ENCODE measurements around the gene NFASC.

The NFASC gene

GRCh38 chr1:204945565-204945977 is 74.9 kb downstream of the NFASC start:
- peak; percentile 18 for DNase-seq (ENCODE audit: low read depth)
- TF ChIP-seq, protein P1, sequence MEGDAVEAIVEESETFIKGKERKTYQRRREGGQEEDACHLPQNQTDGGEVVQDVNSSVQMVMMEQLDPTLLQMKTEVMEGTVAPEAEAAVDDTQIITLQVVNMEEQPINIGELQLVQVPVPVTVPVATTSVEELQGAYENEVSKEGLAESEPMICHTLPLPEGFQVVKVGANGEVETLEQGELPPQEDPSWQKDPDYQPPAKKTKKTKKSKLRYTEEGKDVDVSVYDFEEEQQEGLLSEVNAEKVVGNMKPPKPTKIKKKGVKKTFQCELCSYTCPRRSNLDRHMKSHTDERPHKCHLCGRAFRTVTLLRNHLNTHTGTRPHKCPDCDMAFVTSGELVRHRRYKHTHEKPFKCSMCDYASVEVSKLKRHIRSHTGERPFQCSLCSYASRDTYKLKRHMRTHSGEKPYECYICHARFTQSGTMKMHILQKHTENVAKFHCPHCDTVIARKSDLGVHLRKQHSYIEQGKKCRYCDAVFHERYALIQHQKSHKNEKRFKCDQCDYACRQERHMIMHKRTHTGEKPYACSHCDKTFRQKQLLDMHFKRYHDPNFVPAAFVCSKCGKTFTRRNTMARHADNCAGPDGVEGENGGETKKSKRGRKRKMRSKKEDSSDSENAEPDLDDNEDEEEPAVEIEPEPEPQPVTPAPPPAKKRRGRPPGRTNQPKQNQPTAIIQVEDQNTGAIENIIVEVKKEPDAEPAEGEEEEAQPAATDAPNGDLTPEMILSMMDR (IDR thresholded peaks at IDR 0.05; ENCODE audit: insufficient read depth, low read depth, low read length, missing control alignments), result no peak
- no peak overlapping the region for H3K4me3 ChIP-seq (ENCODE audit: low read length)

DNA sequence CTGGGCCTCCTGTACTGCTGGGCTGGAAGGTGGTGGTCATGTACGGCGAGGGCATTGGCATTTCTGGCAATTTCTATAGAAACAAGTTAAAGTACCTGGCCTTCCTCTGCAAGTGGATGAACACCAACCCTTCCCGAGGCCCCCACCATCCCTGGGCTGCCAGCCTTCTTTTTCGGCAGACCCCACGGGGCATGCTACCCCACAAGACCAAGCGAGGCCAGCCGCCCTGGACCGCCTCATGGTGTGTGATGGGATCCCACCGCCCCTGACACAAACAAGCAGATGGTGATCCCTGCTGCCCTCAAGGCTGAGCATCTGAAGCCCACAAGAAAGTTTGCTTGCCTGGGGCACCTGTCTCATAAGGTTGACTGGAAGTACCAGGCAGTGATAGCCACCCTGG is 76.0 kb downstream of the NFASC start:
- DNase-seq (ENCODE audit: low read depth), result no peak
- no peak overlapping the region for H3K4me3 ChIP-seq (ENCODE audit: low read length)
- TF ChIP-seq, protein P1 (IDR thresholded peaks at IDR 0.05; ENCODE audit: insufficient read depth, low read depth, low read length, missing control alignments), result no peak

GRCh38 chr1:204947338-204947737 is 76.7 kb downstream of the NFASC start:
- no peak overlapping the region for H3K4me3 ChIP-seq (ENCODE audit: low read length)
- TF ChIP-seq, protein P1 (IDR thresholded peaks at IDR 0.05; ENCODE audit: insufficient read depth, low read depth, low read length, missing control alignments), result no peak
- DNase-seq (ENCODE audit: low read depth), result no peak

- no peak for DNase-seq (ENCODE audit: low read depth)
- TF ChIP-seq, protein P1 (IDR thresholded peaks at IDR 0.05; ENCODE audit: insufficient read depth, low read depth, low read length, missing control alignments), result no peak
- no peak overlapping the region for H3K4me3 ChIP-seq (ENCODE audit: low read length)
These were observed 77.1 kb downstream of the NFASC start for GRCh38 chr1:204947747-204948146.

DNA sequence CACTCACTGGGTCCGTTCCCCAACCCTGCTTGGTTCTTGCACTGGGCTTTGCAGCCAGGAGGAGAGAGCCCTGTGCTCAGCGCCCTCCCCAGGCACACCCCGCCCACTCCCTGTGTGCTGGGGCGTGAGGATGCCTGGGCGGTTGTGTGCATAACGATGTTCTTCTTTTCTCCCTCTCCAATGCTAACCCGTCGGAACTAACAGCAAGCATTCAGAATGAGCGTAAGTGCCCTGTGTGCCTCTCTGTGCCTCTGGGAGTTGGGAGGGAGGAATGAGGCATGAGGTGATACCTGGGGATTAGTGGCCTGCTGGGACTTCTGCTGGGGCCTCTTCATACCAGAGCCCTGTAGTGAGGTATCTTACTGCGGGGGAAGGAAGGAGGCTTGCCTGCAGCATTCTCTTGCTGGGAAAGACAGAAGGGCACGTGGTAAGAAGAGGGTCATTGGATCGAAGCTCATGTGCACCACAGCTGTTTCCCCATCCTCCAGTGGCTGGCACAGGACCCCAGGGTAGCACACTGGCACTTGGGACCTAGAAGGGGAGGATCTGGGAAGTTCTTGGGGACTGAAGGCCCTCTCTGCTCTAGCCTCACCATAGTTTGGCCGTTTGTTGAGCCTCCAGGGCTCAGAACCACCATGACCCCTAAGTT is 79.8 kb downstream of the NFASC start:
- no peak for DNase-seq (ENCODE audit: low read depth)
- TF ChIP-seq, protein P1 (IDR thresholded peaks at IDR 0.05; ENCODE audit: insufficient read depth, low read depth, low read length, missing control alignments), result no peak

GRCh38 chr1:204958317-204959307 is 88.0 kb downstream of the NFASC start:
- TF ChIP-seq, protein P1 (IDR thresholded peaks at IDR 0.05; ENCODE audit: insufficient read depth, low read depth, low read length, missing control alignments), result no peak
- DNase-seq (ENCODE audit: low read depth), result no peak
- H3K4me3 ChIP-seq (ENCODE audit: low read length), result no peak overlapping the region

More for the DNA sequence above, 79.8 kb downstream of the NFASC start:
- H3K4me3 ChIP-seq (ENCODE audit: low read length), result no peak overlapping the region

Measured in epithelial cell of esophagus (primary cell).